Measurements from ENCODE around the gene DIP2C. TPM values are rescaled to one million over a fixed set of nuclear protein-coding genes. Genes with fewer than 3 reads are reported as not detected.
A peak's percentile ranks its signal among the peaks of the same experiment; 100 is the strongest.
"Not testable (repeated sequence)": the region's sequence is repeated elsewhere in the genome, so short reads cannot be mapped to it uniquely, and the experiment has no call there.

Gene DIP2C
- total and polyA plus RNA-seq, 3 donors from 2014 or later = 14.9 to 43.4 (median 30.1) TPM

GRCh38 chr10:450463-450862 lies 239.0 kb downstream of the DIP2C start:
- intact Hi-C loops (cut with DNase I; ENCODE audit: low total_unique reads) = no loop called here
- TF ChIP-seq CTCF (IDR thresholded peaks at IDR 0.05) = no peak
- no peak for TF ChIP-seq POLR2A (IDR thresholded peaks at IDR 0.05)
- DNase-seq = no peak
- 33 to 44% methylated on average over 3 of the region's 3 CpGs for WGBS, 2 donors
- Histone ChIP-seq H3K27ac (peak overlapping the region in 1 of 2 donors; percentile 24), H3K4me1 (peaks cover 14% of the 10 kb centered on the region), H3K9me3 (no peaks in the 10 kb centered on the region), H3K4me3 (no peak overlapping the region), H3K27me3 (no peaks in the 10 kb centered on the region), H3K36me3 (ENCODE audit: low read depth, missing control alignments) (no peaks in the 10 kb centered on the region)

GRCh38 chr10:449331-449730 lies 240.1 kb downstream of the DIP2C start:
- intact Hi-C loops (cut with DNase I; ENCODE audit: low total_unique reads); H3K4me3 ChIP-seq; H3K27me3 ChIP-seq; DNase-seq; H3K9me3 ChIP-seq; H3K36me3 ChIP-seq (ENCODE audit: low read depth, missing control alignments); H3K27ac ChIP-seq: not testable (repeated sequence)
- WGBS, 2 donors = 86 to 94% methylated on average over 6 of the region's 6 CpGs
- peaks cover 14% of the 10 kb centered on the region for H3K4me1 ChIP-seq

GRCh38 chr10:443459-443858 lies 246.0 kb downstream of the DIP2C start:
- no peaks in the 10 kb centered on the region for H3K27me3 ChIP-seq
- intact Hi-C loops (cut with DNase I; ENCODE audit: low total_unique reads) = no loop called here
- no peaks in the 10 kb centered on the region for H3K36me3 ChIP-seq (ENCODE audit: low read depth, missing control alignments)
- WGBS, 2 donors = 90 to 100% methylated on average over 2 of the region's 2 CpGs
- H3K4me3 ChIP-seq = no peak overlapping the region
- TF ChIP-seq POLR2A (IDR thresholded peaks at IDR 0.05) (no peak), CTCF (IDR thresholded peaks at IDR 0.05) (no peak)
- no peaks in the 10 kb centered on the region for H3K4me1 ChIP-seq
- DNase-seq = no peak
- H3K9me3 ChIP-seq = no peaks in the 10 kb centered on the region
- H3K27ac ChIP-seq = no peak overlapping the region

GRCh38 chr10:442209-442608 lies 247.3 kb downstream of the DIP2C start:
- Histone ChIP-seq H3K36me3 (ENCODE audit: low read depth, missing control alignments) (no peaks in the 10 kb centered on the region), H3K4me1 (no peaks in the 10 kb centered on the region), H3K9me3 (no peaks in the 10 kb centered on the region), H3K27me3 (no peaks in the 10 kb centered on the region), H3K27ac (no peak overlapping the region), H3K4me3 (no peak overlapping the region)
- no peak for DNase-seq
- no peak for TF ChIP-seq POLR2A (IDR thresholded peaks at IDR 0.05)
- WGBS, 2 donors = 95 to 100% methylated on average over 6 of the region's 6 CpGs
- intact Hi-C loops (cut with DNase I; ENCODE audit: low total_unique reads) = no loop called here

- no peaks in the 10 kb centered on the region for H3K36me3 ChIP-seq (ENCODE audit: low read depth, missing control alignments)
- WGBS, 2 donors = 93 to 96% methylated on average over 6 of the region's 6 CpGs
- no peaks in the 10 kb centered on the region for H3K4me1 ChIP-seq
- no peaks in the 10 kb centered on the region for H3K27me3 ChIP-seq
- intact Hi-C loops (cut with DNase I; ENCODE audit: low total_unique reads) = no loop called here
- H3K27ac ChIP-seq = no peak overlapping the region
- H3K9me3 ChIP-seq = no peaks in the 10 kb centered on the region
- no peak for DNase-seq
- TF ChIP-seq CTCF (IDR thresholded peaks at IDR 0.05) (no peak), POLR2A (IDR thresholded peaks at IDR 0.05) (no peak)
- no peak overlapping the region for H3K4me3 ChIP-seq
Observed at GRCh38 chr10:441659-442058, 247.8 kb downstream of the DIP2C start.

DNA sequence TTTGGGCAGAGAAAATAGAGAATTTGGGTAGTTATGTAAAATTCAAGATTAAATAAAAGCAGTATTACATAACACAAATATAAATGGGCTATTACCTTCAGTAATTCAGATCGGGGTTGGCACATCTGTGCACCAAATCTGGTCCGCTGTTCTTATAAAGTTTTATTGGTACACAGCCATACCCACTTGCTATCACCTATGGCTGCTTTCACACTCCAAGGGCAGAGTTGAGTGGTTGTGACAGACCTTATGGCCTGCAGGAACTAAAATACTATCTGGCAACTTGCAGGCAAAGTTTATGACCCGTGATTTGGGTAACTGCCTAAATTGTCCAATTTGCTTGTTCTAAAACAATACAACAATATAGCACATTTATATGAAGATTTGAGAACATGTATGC lies 249.3 kb downstream of the DIP2C start:
- TF ChIP-seq POLR2A (IDR thresholded peaks at IDR 0.05) (no peak), CTCF (IDR thresholded peaks at IDR 0.05) (no peak)
- Histone ChIP-seq H3K4me1 (no peaks in the 10 kb centered on the region), H3K9me3 (no peaks in the 10 kb centered on the region), H3K36me3 (ENCODE audit: low read depth, missing control alignments) (no peaks in the 10 kb centered on the region), H3K27ac (no peak overlapping the region), H3K27me3 (no peaks in the 10 kb centered on the region), H3K4me3 (no peak overlapping the region)
- 82 to 91% methylated on average over 3 of the region's 3 CpGs for WGBS, 2 donors
- no peak for DNase-seq
- intact Hi-C loops (cut with DNase I; ENCODE audit: low total_unique reads) = no loop called here

Measured in testis (tissue), 3 donors.